Tibial nerve (tissue), 4 donors: Measurements from ENCODE around the gene LRG1.

Experiments used
- CTCF ChIP-seq, 5 experiments: fragments of 200-600 bp in 3 of 5; fragments of 450-650 bp in 2 of 5; sonication (generic) in 3 of 5; IDR thresholded peaks; one replicate each; pipeline ENCODE4 v1.5.1; 2016 to 2019; ENCODE audit warnings: antibody characterized with exemption in 5 of 5, mild to moderate bottlenecking in 3 of 5, moderate library complexity in 2 of 5
- EP300 ChIP-seq, 2 donors: sonication (generic); formaldehyde crosslinking; IDR thresholded peaks; one replicate each; pipeline ENCODE4 v1.6.1; 2017; ENCODE audit warnings: antibody characterized with exemption in 2 of 2, mild to moderate bottlenecking in 1 of 2
- POLR2A ChIP-seq, 2 donors: fragments of 450-650 bp; IDR thresholded peaks; one replicate each; pipeline ENCODE4 v1.6.1; 2017; ENCODE audit warnings: antibody characterized with exemption in 2 of 2, mild to moderate bottlenecking in 2 of 2, moderate library complexity in 2 of 2

GRCh38 chr19:4548238-4548584 is 8.4 kb upstream of the LRG1 start:
- no peak for TF ChIP-seq CTCF (IDR thresholded peaks at IDR 0.05)
- no peak for TF ChIP-seq POLR2A (IDR thresholded peaks at IDR 0.05)
- TF ChIP-seq EP300 (IDR thresholded peaks at IDR 0.05), result no peak
